HL-60 (cell line): ENCODE measurements around the gene SPINT2.

Source experiments
- DNase-seq, 2 experiments: peaks; one replicate each; pipeline ENCODE4 v3.0.0-alpha.2; 2010 to 2020; ENCODE audit warnings: low read depth in 1 of 2, low spot score in 1 of 2
- H3K27ac ChIP-seq: fragments of 250-450 bp; sonication (Bioruptor Pico); replicated peaks from 2 replicates; pipeline ENCODE4 v1.5.1; 2020; ENCODE audit warnings: mild to moderate bottlenecking, moderate library complexity
- H3K27me3 ChIP-seq: fragments of 250-450 bp; sonication (Bioruptor Pico); 2 replicates; pipeline ENCODE4 v1.5.1; 2021; ENCODE audit warnings: mild to moderate bottlenecking, moderate library complexity; ENCODE audit not compliant: insufficient read depth, poor library complexity, severe bottlenecking
- H3K4me3 ChIP-seq: replicated peaks from 2 replicates; pipeline ENCODE4 v1.5.1; 2011; ENCODE audit warnings: mild to moderate bottlenecking, control low read depth, low read length; ENCODE audit not compliant: insufficient read depth
- CTCF ChIP-seq: IDR thresholded peaks from one replicate; pipeline ENCODE4 v1.5.1; 2011; ENCODE audit warnings: low read length, control low read depth, inconsistent platforms; ENCODE audit not compliant: insufficient read depth
- GABPA ChIP-seq: IDR thresholded peaks from 2 replicates; pipeline ENCODE4 v1.6.1; 2012; ENCODE audit warnings: low read depth
- POLR2AphosphoS5 ChIP-seq: IDR thresholded peaks from 2 replicates; pipeline ENCODE4 v1.6.1; 2012; ENCODE audit warnings: low read depth
- REST ChIP-seq: IDR thresholded peaks from 2 replicates; pipeline ENCODE4 v1.6.1; 2012; ENCODE audit warnings: low read depth; ENCODE audit not compliant: insufficient replicate concordance
- SPI1 ChIP-seq: IDR thresholded peaks from 2 replicates; pipeline ENCODE4 v1.6.1; 2012; ENCODE audit warnings: low read depth, mild to moderate bottlenecking, borderline replicate concordance

Gene SPINT2

GRCh38 chr19:38288123-38288855 lies 23.9 kb downstream of the SPINT2 start:
- Histone ChIP-seq H3K27ac (no peak overlapping the region), H3K27me3 (peaks cover 26% of the 10 kb centered on the region)

GRCh38 chr19:38289955-38290354 lies 25.6 kb downstream of the SPINT2 start:
- no peak overlapping the region for H3K4me3 ChIP-seq
- DNase-seq: no peak
- H3K27me3 ChIP-seq: peaks cover 25% of the 10 kb centered on the region
- H3K27ac ChIP-seq: no peak overlapping the region
- TF ChIP-seq CTCF: no peak
- no peak for TF ChIP-seq POLR2AphosphoS5
- no peak for TF ChIP-seq GABPA
- TF ChIP-seq REST: no peak

More at GRCh38 chr19:38288123-38288855, 23.9 kb downstream of the SPINT2 start:
- no peak for DNase-seq
- no peak overlapping the region for H3K4me3 ChIP-seq
- TF ChIP-seq POLR2AphosphoS5 (no peak), CTCF (no peak), REST (no peak), SPI1 (no peak), GABPA (no peak)

GRCh38 chr19:38290631-38291147 lies 26.3 kb downstream of the SPINT2 start:
- Histone ChIP-seq H3K27me3 (peaks cover 18% of the 10 kb centered on the region), H3K27ac (no peak overlapping the region), H3K4me3 (no peak overlapping the region)
- TF ChIP-seq CTCF: no peak
- no peak for TF ChIP-seq POLR2AphosphoS5
- TF ChIP-seq REST: no peak
- TF ChIP-seq GABPA: no peak
- no peak for TF ChIP-seq SPI1
- no peak for DNase-seq
